ENCODE data around the gene SUFU. TPM values are rescaled to one million over a fixed set of nuclear protein-coding genes. Genes with fewer than 3 reads are reported as not detected.

SUFU gene
- total RNA-seq, 1 experiment from 2014 or later: 10.6 TPM

GRCh38 chr10:102537948-102538347, 34.2 kb downstream of the SUFU start:
- Mint-ChIP-seq H3K4me1 (ENCODE audit: low read depth, unreplicated experiment) (peaks cover 9% of the 10 kb centered on the region), H3K27ac (ENCODE audit: unreplicated experiment) (no peak overlapping the region), H3K4me3 (ENCODE audit: unreplicated experiment) (no peak overlapping the region), H3K9me3 (ENCODE audit: unreplicated experiment) (no peaks in the 10 kb centered on the region), H3K36me3 (ENCODE audit: insufficient read depth, unreplicated experiment) (peaks cover 12% of the 10 kb centered on the region), H3K27me3 (ENCODE audit: insufficient read depth, unreplicated experiment) (no peaks in the 10 kb centered on the region)
- no TSS peak for BruUV-seq (replicated peaks)
- H3K4me3 ChIP-seq (ENCODE audit: low read depth, low read length): no peak overlapping the region
- intact Hi-C loops (cut with micrococcal nuclease; ENCODE audit: unreplicated experiment): no loop called here
- ChIA-PET CTCF (no interaction called here), POLR2A (no interaction called here)
- no peaks in the 10 kb centered on the region for H3K27me3 ChIP-seq (replicated peaks; ENCODE audit: control insufficient read depth, insufficient read depth, low read length)
- no peaks in the 10 kb centered on the region for H3K36me3 ChIP-seq (ENCODE audit: control insufficient read depth, insufficient read depth, low read length)
- no peak for TF ChIP-seq CTCF (IDR thresholded peaks at IDR 0.05; ENCODE audit: insufficient read depth in 1 of 2, low read depth in 1 of 2, low read length in 1 of 2, severe bottlenecking in 1 of 2, unreplicated experiment in 1 of 2)
- H3K4me1 ChIP-seq: peaks cover 9% of the 10 kb centered on the region; the same call in 1 of the 2 replicates
- no peak for DNase-seq
- no peaks in the 10 kb centered on the region for H3K9me3 ChIP-seq

GRCh38 chr10:102538811-102539210, 35.0 kb downstream of the SUFU start:
- peak in 1 of 2 experiments; percentile 14 for DNase-seq
- Histone ChIP-seq H3K9me3 (no peaks in the 10 kb centered on the region), H3K4me3 (ENCODE audit: low read depth, low read length) (no peak overlapping the region), H3K4me1 (peaks cover 9% of the 10 kb centered on the region; the same call in 1 of the 2 replicates), H3K36me3 (ENCODE audit: control insufficient read depth, insufficient read depth, low read length) (no peaks in the 10 kb centered on the region), H3K27me3 (replicated peaks; ENCODE audit: control insufficient read depth, insufficient read depth, low read length) (no peaks in the 10 kb centered on the region)
- intact Hi-C loops (cut with micrococcal nuclease; ENCODE audit: unreplicated experiment): loop anchor here (1.0 kb wide), 1 partner anchor 32 kb away; no protein-coding TSS in a partner anchor
- Mint-ChIP-seq H3K9me3 (ENCODE audit: unreplicated experiment) (no peaks in the 10 kb centered on the region), H3K27ac (ENCODE audit: unreplicated experiment) (peak overlapping the region; percentile 35), H3K4me1 (ENCODE audit: low read depth, unreplicated experiment) (peaks cover 9% of the 10 kb centered on the region), H3K27me3 (ENCODE audit: insufficient read depth, unreplicated experiment) (no peaks in the 10 kb centered on the region), H3K36me3 (ENCODE audit: insufficient read depth, unreplicated experiment) (peaks cover 12% of the 10 kb centered on the region), H3K4me3 (ENCODE audit: unreplicated experiment) (no peak overlapping the region)
- POLR2A ChIA-PET: no interaction called here
- CTCF ChIA-PET: no interaction called here
- no peak for TF ChIP-seq CTCF (IDR thresholded peaks at IDR 0.05; ENCODE audit: insufficient read depth in 1 of 2, low read depth in 1 of 2, low read length in 1 of 2, severe bottlenecking in 1 of 2, unreplicated experiment in 1 of 2)
- no TSS peak for BruUV-seq (replicated peaks)

- CTCF ChIA-PET: no interaction called here
- H3K27ac Mint-ChIP-seq (ENCODE audit: unreplicated experiment): no peak overlapping the region
- H3K9me3 Mint-ChIP-seq (ENCODE audit: unreplicated experiment): no peaks in the 10 kb centered on the region
- peaks cover 9% of the 10 kb centered on the region for H3K4me1 Mint-ChIP-seq (ENCODE audit: low read depth, unreplicated experiment)
- H3K36me3 Mint-ChIP-seq (ENCODE audit: insufficient read depth, unreplicated experiment): peaks cover 12% of the 10 kb centered on the region
- H3K27me3 Mint-ChIP-seq (ENCODE audit: insufficient read depth, unreplicated experiment): no peaks in the 10 kb centered on the region
- Histone ChIP-seq H3K4me3 (ENCODE audit: low read depth, low read length) (no peak overlapping the region), H3K9me3 (no peaks in the 10 kb centered on the region), H3K4me1 (peaks cover 9% of the 10 kb centered on the region; the same call in 1 of the 2 replicates), H3K27me3 (replicated peaks; ENCODE audit: control insufficient read depth, insufficient read depth, low read length) (no peaks in the 10 kb centered on the region), H3K36me3 (ENCODE audit: control insufficient read depth, insufficient read depth, low read length) (no peaks in the 10 kb centered on the region)
- TF ChIP-seq CTCF (IDR thresholded peaks at IDR 0.05; ENCODE audit: insufficient read depth in 1 of 2, low read depth in 1 of 2, low read length in 1 of 2, severe bottlenecking in 1 of 2, unreplicated experiment in 1 of 2): peak; percentile 33 to 44
- intact Hi-C loops (cut with micrococcal nuclease; ENCODE audit: unreplicated experiment): no loop called here
- H3K4me3 Mint-ChIP-seq (ENCODE audit: unreplicated experiment): no peak overlapping the region
- peak in 1 of 2 experiments; percentile 13 for DNase-seq
- no TSS peak for BruUV-seq (replicated peaks)
- POLR2A ChIA-PET: interaction anchor here (0.6 kb wide), 1 partner anchor 141 kb away, joined by 3 read pairs; no protein-coding TSS in a partner anchor
These were observed 36.3 kb downstream of the SUFU start for GRCh38 chr10:102540023-102540422.
